Mesenchymal stem cell (in vitro differentiated cells and primary cell): Measurements from ENCODE around the gene CUTA.

Experiments
- DNase-seq: peaks from one replicate; pipeline ENCODE4 v3.0.0-alpha.2; 2013
- H2AFZ ChIP-seq: one replicate; pipeline ENCODE4 v1.6.1; 2013; ENCODE audit warnings: low read depth, mild to moderate bottlenecking, control low read depth, inconsistent platforms, low read length, moderate library complexity
- H2AK5ac ChIP-seq: 2 replicates; pipeline ENCODE4 v1.6.1; 2013; ENCODE audit warnings: low read length, moderate library complexity, mild to moderate bottlenecking, inconsistent platforms; ENCODE audit not compliant: severe bottlenecking
- H2BK120ac ChIP-seq: one replicate; pipeline ENCODE4 v1.6.1; 2013; ENCODE audit warnings: low read depth, mild to moderate bottlenecking, inconsistent platforms, low read length, moderate library complexity
- H2BK12ac ChIP-seq, 2 experiments: one replicate each; pipeline ENCODE4 v1.6.1; 2013; ENCODE audit warnings: inconsistent platforms in 2 of 2, low read length in 2 of 2, mild to moderate bottlenecking in 2 of 2, moderate library complexity in 2 of 2, control low read depth in 1 of 2
- H2BK15ac ChIP-seq: one replicate; pipeline ENCODE4 v1.6.1; 2013; ENCODE audit warnings: mild to moderate bottlenecking, low read depth, inconsistent platforms; ENCODE audit not compliant: poor library complexity, severe bottlenecking
- H2BK5ac ChIP-seq: 2 replicates; pipeline ENCODE4 v1.6.1; 2013; ENCODE audit warnings: low read depth, mild to moderate bottlenecking, low read length, control low read depth, inconsistent platforms; ENCODE audit not compliant: poor library complexity, severe bottlenecking
- H3K14ac ChIP-seq, 2 experiments: one replicate each; pipeline ENCODE4 v1.6.1; 2013; ENCODE audit warnings: inconsistent platforms in 2 of 2, low read length in 2 of 2, control low read depth in 1 of 2, mild to moderate bottlenecking in 1 of 2, moderate library complexity in 1 of 2
- H3K18ac ChIP-seq, 2 experiments: one replicate each; pipeline ENCODE4 v1.6.1; 2013; ENCODE audit warnings: inconsistent platforms in 2 of 2, low read length in 2 of 2, control low read depth in 1 of 2, low read depth in 1 of 2, mild to moderate bottlenecking in 1 of 2
- H3K23ac ChIP-seq, 2 experiments: one replicate each; pipeline ENCODE4 v1.6.1; 2013; ENCODE audit warnings: inconsistent platforms in 2 of 2, low read length in 2 of 2, mild to moderate bottlenecking in 2 of 2, moderate library complexity in 2 of 2, control low read depth in 1 of 2
- H3K27ac ChIP-seq: 2 replicates; pipeline ENCODE4 v1.5.1; 2013; ENCODE audit warnings: mild to moderate bottlenecking, moderate library complexity, low read length, control low read depth, inconsistent platforms; ENCODE audit not compliant: poor library complexity, severe bottlenecking
- H3K27me3 ChIP-seq, 2 experiments: 2 replicates each; pipeline versions ENCODE4 v1.6.1 to v1.7.0; 2013; ENCODE audit warnings: low read length in 2 of 2, mild to moderate bottlenecking in 2 of 2, moderate library complexity in 2 of 2, control low read depth in 1 of 2, inconsistent platforms in 1 of 2; ENCODE audit not compliant: control insufficient read depth in 1 of 2, insufficient read depth in 1 of 2
- H3K36me3 ChIP-seq, 2 experiments: 2 replicates each; pipeline versions ENCODE4 v1.6.1 to v1.7.0; 2013; ENCODE audit warnings: low read length in 2 of 2, control low read depth in 1 of 2, inconsistent platforms in 1 of 2, low read depth in 1 of 2, mild to moderate bottlenecking in 1 of 2; ENCODE audit not compliant: insufficient read depth in 2 of 2, control insufficient read depth in 1 of 2
- H3K4ac ChIP-seq, 2 experiments: one replicate each; pipeline ENCODE4 v1.6.1; 2013; ENCODE audit warnings: inconsistent platforms in 2 of 2, low read length in 2 of 2, mild to moderate bottlenecking in 2 of 2, moderate library complexity in 2 of 2, control low read depth in 1 of 2, low read depth in 1 of 2
- H3K4me1 ChIP-seq: 2 replicates; pipeline ENCODE4 v1.6.1; 2013; ENCODE audit warnings: low read depth, low read length, control low read depth; ENCODE audit not compliant: control insufficient read depth, insufficient read depth
- H3K4me2 ChIP-seq: 2 replicates; pipeline ENCODE4 v1.6.1; 2013; ENCODE audit warnings: low read length, mild to moderate bottlenecking, inconsistent platforms; ENCODE audit not compliant: poor library complexity, severe bottlenecking
- H3K4me3 ChIP-seq, 2 experiments: 2 replicates each; pipeline versions ENCODE4 v1.5.1 to v1.7.0; 2013; ENCODE audit warnings: low read length in 2 of 2, mild to moderate bottlenecking in 2 of 2, control low read depth in 1 of 2, low read depth in 1 of 2; ENCODE audit not compliant: insufficient read depth in 1 of 2
- H3K79me1 ChIP-seq: replicated peaks from 2 replicates; pipeline ENCODE4 v1.6.1; 2013; ENCODE audit warnings: mild to moderate bottlenecking, control low read depth, low read length, inconsistent platforms; ENCODE audit not compliant: poor library complexity, severe bottlenecking
- H3K9ac ChIP-seq: 2 replicates; pipeline ENCODE4 v1.7.0; 2013; ENCODE audit warnings: mild to moderate bottlenecking, low read length, moderate library complexity
- H3K9me3 ChIP-seq: 2 replicates; pipeline ENCODE4 v1.7.0; 2013; ENCODE audit warnings: mild to moderate bottlenecking, low read length; ENCODE audit not compliant: control insufficient read depth
- H4K8ac ChIP-seq: one replicate; pipeline ENCODE4 v1.6.1; 2013; ENCODE audit warnings: inconsistent platforms, mild to moderate bottlenecking, low read length, moderate library complexity
- H4K91ac ChIP-seq: one replicate; pipeline ENCODE4 v1.6.1; 2013; ENCODE audit warnings: mild to moderate bottlenecking, low read length, inconsistent platforms
- WGBS: methylation state at CpG from one replicate; pipeline ENCODE4 v1.1.7; 2013; ENCODE audit warnings: mixed read lengths; 5-methylcytosine and 5-hydroxymethylcytosine counted together

CUTA gene

DNA sequence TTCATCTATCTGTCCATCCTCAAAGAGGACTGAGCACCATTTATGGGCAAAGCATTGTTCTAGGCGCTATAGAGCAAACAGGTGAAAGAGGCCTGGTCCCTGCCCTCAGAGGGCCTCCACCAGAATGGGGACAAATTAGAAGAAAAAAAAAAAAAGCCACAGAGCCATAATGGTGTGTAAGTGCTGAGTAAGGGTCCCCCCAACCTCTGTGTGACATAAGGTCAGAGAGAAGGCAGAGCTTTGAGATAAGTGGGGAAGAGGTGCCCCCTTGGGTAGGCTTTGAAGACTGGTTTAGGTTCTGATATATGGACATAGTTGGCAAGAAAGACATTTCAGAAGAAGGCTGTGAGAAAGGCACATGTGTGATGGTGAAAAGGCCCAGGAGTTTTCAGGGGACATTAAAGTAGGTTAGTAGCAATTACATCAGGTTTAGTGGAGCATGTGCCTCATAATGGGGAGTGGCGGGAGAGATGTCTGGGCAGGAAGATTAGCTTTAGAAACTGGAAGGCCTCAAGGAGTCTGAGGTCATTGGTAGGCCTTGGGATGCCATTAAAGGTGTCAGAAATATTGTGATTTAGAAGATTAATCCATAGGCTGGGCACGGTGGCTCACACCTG is 21.2 kb upstream of the CUTA start:
- no peak overlapping the region for H2AK5ac ChIP-seq
- H3K79me1 ChIP-seq: peaks cover 26% of the 10 kb centered on the region
- no peak overlapping the region for H3K4ac ChIP-seq
- H3K4me1 ChIP-seq: no peaks in the 10 kb centered on the region
- no peak overlapping the region for H2BK5ac ChIP-seq
- H2BK120ac ChIP-seq: no peak overlapping the region
- H3K4me2 ChIP-seq: no peak overlapping the region
- no peak overlapping the region for H4K8ac ChIP-seq
- no peak overlapping the region for H3K27ac ChIP-seq
- H3K18ac ChIP-seq: no peak overlapping the region
- H3K23ac ChIP-seq: no peak overlapping the region
- no peak overlapping the region for H2BK15ac ChIP-seq
- H4K91ac ChIP-seq: no peak overlapping the region
- DNase-seq: no peak
- no peak overlapping the region for H2BK12ac ChIP-seq
- WGBS: 97% methylated on average over 3 of the region's 3 CpGs
- H3K9ac ChIP-seq: no peak overlapping the region
- no peaks in the 10 kb centered on the region for H3K9me3 ChIP-seq
- H2AFZ ChIP-seq: no peak overlapping the region
- no peak overlapping the region for H3K14ac ChIP-seq
- no peaks in the 10 kb centered on the region for H3K27me3 ChIP-seq
- no peak overlapping the region for H3K4me3 ChIP-seq
- peaks cover 80 to 90% of the 10 kb centered on the region in 2 experiments for H3K36me3 ChIP-seq

DNA sequence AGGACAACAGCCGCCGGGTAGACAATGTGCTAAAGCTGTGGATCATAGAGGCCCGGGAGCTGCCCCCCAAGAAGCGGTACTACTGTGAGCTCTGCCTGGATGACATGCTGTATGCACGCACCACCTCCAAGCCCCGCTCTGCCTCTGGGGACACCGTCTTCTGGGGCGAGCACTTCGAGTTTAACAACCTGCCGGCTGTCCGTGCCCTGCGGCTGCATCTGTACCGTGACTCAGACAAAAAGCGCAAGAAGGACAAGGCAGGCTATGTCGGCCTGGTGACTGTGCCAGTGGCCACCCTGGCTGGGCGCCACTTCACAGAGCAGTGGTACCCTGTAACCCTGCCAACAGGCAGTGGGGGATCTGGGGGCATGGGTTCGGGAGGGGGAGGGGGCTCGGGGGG is 19.8 kb upstream of the CUTA start:
- DNase-seq: no peak

DNA sequence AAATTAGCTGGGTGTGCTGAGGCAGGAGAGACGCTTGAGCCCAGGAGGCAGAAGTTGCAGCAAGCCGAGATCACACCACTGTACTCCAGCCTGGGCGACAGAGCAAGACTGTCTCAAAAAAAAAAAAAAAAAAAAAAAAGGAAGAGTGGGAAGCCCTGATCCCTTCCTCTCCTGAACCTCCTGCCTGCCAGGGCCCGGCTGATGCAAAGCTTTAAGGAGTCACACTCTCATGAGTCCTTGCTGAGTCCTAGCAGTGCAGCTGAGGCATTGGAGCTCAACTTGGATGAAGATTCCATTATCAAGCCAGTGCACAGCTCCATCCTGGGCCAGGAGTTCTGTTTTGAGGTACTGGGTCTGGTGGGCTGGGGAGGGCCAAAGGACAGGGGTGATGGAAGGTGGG is 17.1 kb upstream of the CUTA start:
- no peak overlapping the region for H2BK120ac ChIP-seq
- no peak overlapping the region for H4K8ac ChIP-seq
- H3K9ac ChIP-seq: no peak overlapping the region
- H3K27ac ChIP-seq: no peak overlapping the region
- no peaks in the 10 kb centered on the region for H3K9me3 ChIP-seq
- no peak overlapping the region for H2BK5ac ChIP-seq
- H3K4me3 ChIP-seq: no peak overlapping the region
- no peak overlapping the region for H3K14ac ChIP-seq
- H2AK5ac ChIP-seq: no peak overlapping the region
- no peak overlapping the region for H3K23ac ChIP-seq
- no peaks in the 10 kb centered on the region for H3K27me3 ChIP-seq
- H3K4me1 ChIP-seq: peaks cover 34% of the 10 kb centered on the region
- H3K18ac ChIP-seq: no peak overlapping the region
- H3K4me2 ChIP-seq: no peak overlapping the region
- no peak overlapping the region for H3K4ac ChIP-seq
- H4K91ac ChIP-seq: no peak overlapping the region
- no peak overlapping the region for H2BK12ac ChIP-seq
- peaks cover 52 to 65% of the 10 kb centered on the region in 2 experiments for H3K36me3 ChIP-seq
- WGBS: 95% methylated on average over 4 of the region's 4 CpGs
- H2AFZ ChIP-seq: no peak overlapping the region
- no peak for DNase-seq
- no peak overlapping the region for H2BK15ac ChIP-seq
- H3K79me1 ChIP-seq: peaks cover 39% of the 10 kb centered on the region

More for the DNA sequence above, 19.8 kb upstream of the CUTA start:
- Histone ChIP-seq H3K27me3 (no peaks in the 10 kb centered on the region), H2AFZ (no peak overlapping the region), H3K14ac (no peak overlapping the region), H3K79me1 (peaks cover 29% of the 10 kb centered on the region), H2BK15ac (no peak overlapping the region), H2BK5ac (no peak overlapping the region), H3K36me3 (peaks cover 74 to 86% of the 10 kb centered on the region in 2 experiments), H2AK5ac (no peak overlapping the region), H3K9me3 (no peaks in the 10 kb centered on the region), H3K4me2 (no peak overlapping the region), H4K91ac (peak overlapping the region; percentile 21), H3K4me1 (peaks cover 11% of the 10 kb centered on the region), H3K27ac (no peak overlapping the region), H3K4ac (no peak overlapping the region), H3K4me3 (no peak overlapping the region), H3K18ac (no peak overlapping the region), H3K23ac (no peak overlapping the region), H4K8ac (no peak overlapping the region), H2BK12ac (no peak overlapping the region), H3K9ac (no peak overlapping the region), H2BK120ac (no peak overlapping the region)
- WGBS: 97% methylated on average over 18 of the region's 18 CpGs

DNA sequence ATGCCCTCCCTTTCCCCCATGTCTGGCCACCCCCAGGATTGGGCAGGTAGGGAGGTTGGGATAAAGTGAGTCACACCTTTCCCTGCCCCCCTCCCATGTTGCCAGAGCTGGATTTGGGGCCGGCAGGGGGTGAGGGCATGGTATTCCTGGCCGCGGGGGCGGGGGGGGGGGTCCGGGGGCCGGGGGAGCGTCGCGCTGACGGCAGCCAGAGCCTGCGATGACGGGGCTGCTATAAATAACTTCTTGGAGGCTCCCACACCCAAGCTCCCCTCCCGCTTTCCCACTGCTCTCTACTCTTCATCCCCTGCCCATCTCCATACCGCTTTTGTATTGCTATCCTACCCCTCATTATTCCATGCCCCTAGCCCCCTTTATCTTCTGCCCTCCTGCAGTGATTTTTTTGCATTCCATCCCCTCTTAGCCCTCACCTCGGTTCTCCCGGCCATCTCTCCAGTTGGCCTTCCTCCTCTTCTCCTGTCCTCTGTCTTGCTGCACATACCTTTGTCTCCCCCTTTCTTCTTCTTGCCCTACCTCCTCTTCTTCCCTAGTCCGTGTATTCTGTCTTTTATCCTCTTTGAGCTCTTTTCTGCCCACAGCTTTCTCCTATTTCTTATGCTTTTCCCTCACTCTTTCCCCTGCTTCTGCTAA is 15.8 kb upstream of the CUTA start:
- H2BK5ac ChIP-seq: no peak overlapping the region
- H3K36me3 ChIP-seq: peaks cover 46 to 57% of the 10 kb centered on the region in 2 experiments
- H2AFZ ChIP-seq: no peak overlapping the region
- H3K4me1 ChIP-seq: peaks cover 40% of the 10 kb centered on the region
- no peak overlapping the region for H3K4me3 ChIP-seq
- H3K4ac ChIP-seq: no peak overlapping the region
- H2BK15ac ChIP-seq: no peak overlapping the region
- 5% methylated on average over 13 of the region's 17 CpGs for WGBS
- no peak overlapping the region for H2AK5ac ChIP-seq
- H3K18ac ChIP-seq: no peak overlapping the region
- H2BK120ac ChIP-seq: no peak overlapping the region
- peak overlapping the region in 1 of 2 experiments; percentile 72 for H2BK12ac ChIP-seq
- H3K27ac ChIP-seq: no peak overlapping the region
- H3K4me2 ChIP-seq: no peak overlapping the region
- H3K79me1 ChIP-seq: peaks cover 37% of the 10 kb centered on the region
- no peak overlapping the region for H4K91ac ChIP-seq
- H3K27me3 ChIP-seq: no peaks in the 10 kb centered on the region
- no peaks in the 10 kb centered on the region for H3K9me3 ChIP-seq
- H3K14ac ChIP-seq: no peak overlapping the region
- H3K9ac ChIP-seq: peak overlapping the region; percentile 15
- peak; percentile 80 for DNase-seq
- peak overlapping the region in 1 of 2 experiments; percentile 57 for H3K23ac ChIP-seq
- no peak overlapping the region for H4K8ac ChIP-seq
